Thyroid gland (tissue), 4 donors: ENCODE results near the gene GLIPR2. TPM values are rescaled to one million over a fixed set of nuclear protein-coding genes. Genes with fewer than 3 reads are reported as not detected.

Experiments used
- DNase-seq, 2 donors: peaks; one replicate each; pipeline ENCODE4 v3.0.0-alpha.2; 2019
- H3K27ac ChIP-seq, 3 donors: fragments of 200-600 bp; sonication (generic); 1 replicate in 2 of 3; 2 replicates in 1 of 3; pipeline ENCODE4 v1.5.1; 2016 to 2019; ENCODE audit warnings: mild to moderate bottlenecking in 1 of 3, moderate library complexity in 1 of 3
- H3K27me3 ChIP-seq: fragments of 200-600 bp; sonication (generic); one replicate; pipeline ENCODE4 v1.5.1; 2019
- H3K36me3 ChIP-seq, 2 donors: fragments of 200-600 bp; sonication (generic); one replicate each; pipeline ENCODE4 v1.5.1; 2016 to 2019
- H3K4me1 ChIP-seq, 2 donors: fragments of 200-600 bp; sonication (generic); one replicate each; pipeline ENCODE4 v1.5.1; 2017 to 2019
- H3K4me3 ChIP-seq, 3 donors: fragments of 200-600 bp; sonication (generic); replicated peaks in 1 of 3; 1 replicate in 2 of 3; 2 replicates in 1 of 3; pipeline ENCODE4 v1.5.1; 2016; ENCODE audit warnings: mild to moderate bottlenecking in 1 of 3
- H3K9me3 ChIP-seq: fragments of 200-600 bp; sonication (generic); one replicate; pipeline ENCODE4 v1.5.1; 2017
- CTCF ChIP-seq, 6 experiments: fragments of 200-600 bp in 3 of 6; fragments of 450-650 bp in 3 of 6; sonication (generic) in 3 of 6; IDR thresholded peaks; one replicate each; pipeline ENCODE4 v1.5.1; 2016 to 2019; ENCODE audit warnings: antibody characterized with exemption in 6 of 6, mild to moderate bottlenecking in 2 of 6, inconsistent platforms in 1 of 6, moderate library complexity in 1 of 6
- POLR2A ChIP-seq, 2 donors: fragments of 450-650 bp; IDR thresholded peaks; one replicate each; pipeline ENCODE4 v1.6.1; 2017; ENCODE audit warnings: antibody characterized with exemption in 2 of 2, mild to moderate bottlenecking in 2 of 2, moderate library complexity in 1 of 2
- WGBS, 2 donors: methylation state at CpG; one replicate each; pipeline ENCODE4 v1.1.5; 2017; 5-methylcytosine and 5-hydroxymethylcytosine counted together
- intact Hi-C: fragments of 100-400 bp; cut with DNase I; formaldehyde crosslinking; loops from one replicate; pipeline ENCODE4 v1.15.1; 2023
- total RNA-seq, 4 donors: library from RNA; depleted of rRNA; stranded (reverse); fragments of >200 nt; gene quantifications; one replicate each; pipeline ENCODE4 v1.2.3, GENCODE V29; 2016

Gene GLIPR2
- total RNA-seq, 4 donors from 2014 or later = 15.6 to 25.1 (median 20.4) TPM

- no peaks in the 10 kb centered on the region for H3K27me3 ChIP-seq
- no peak overlapping the region for H3K4me3 ChIP-seq
- DNase-seq = no peak
- WGBS, 2 donors = 90% methylated on average over 4 of the region's 4 CpGs
- no peak for TF ChIP-seq CTCF (IDR thresholded peaks at IDR 0.05)
- TF ChIP-seq POLR2A (IDR thresholded peaks at IDR 0.05) = no peak
- peaks cover 7 to 15% of the 10 kb centered on the region in 2 donors for H3K4me1 ChIP-seq
- no peak overlapping the region for H3K27ac ChIP-seq
- intact Hi-C loops = no loop called here
- H3K9me3 ChIP-seq = no peaks in the 10 kb centered on the region
- H3K36me3 ChIP-seq = peaks cover 18 to 36% of the 10 kb centered on the region in 2 donors
Measured at GRCh38 chr9:36213387-36213786, 76.9 kb downstream of the GLIPR2 start.

Other genes starting within 250 kb of the GLIPR2 start
- gene HRCT1, start 230.5 kb upstream of the GLIPR2 start, total RNA-seq = 10 to 100 TPM in 1 of 4 donors, 1 to 10 TPM in 2, under 1 TPM in 1; 0.81 to 11.8 (median 3.3) TPM
- 1 to 10 TPM; 2.1 to 8.1 (median 3.6) TPM for gene SPAAR, start 227.2 kb upstream of the GLIPR2 start, total RNA-seq
- not detected for gene OR2S2, start 178.6 kb upstream of the GLIPR2 start, total RNA-seq
- gene RECK, start 99.8 kb upstream of the GLIPR2 start, total RNA-seq = 10 to 100 TPM in 3 of 4 donors, 1 to 10 TPM in 1; 7.1 to 20.0 (median 18.6) TPM
- under 1 TPM in 1 of 4 donors, not detected in 3; 0.40 TPM for gene CCIN, start 32.7 kb downstream of the GLIPR2 start, total RNA-seq
- gene CLTA, start 54.2 kb downstream of the GLIPR2 start, total RNA-seq = 100 to 1,000 TPM; 215 to 373 (median 259) TPM
- gene GNE, start 121.7 kb downstream of the GLIPR2 start, total RNA-seq = 10 to 100 TPM; 15.0 to 24.3 (median 16.1) TPM